Esophagus muscularis mucosa (tissue), 4 donors: ENCODE measurements around the gene NACAD.

Source experiments
- EP300 ChIP-seq: sonication (generic); formaldehyde crosslinking; IDR thresholded peaks from one replicate; pipeline ENCODE4 v1.6.1; 2017; ENCODE audit warnings: antibody characterized with exemption
- POLR2A ChIP-seq: fragments of 450-650 bp; IDR thresholded peaks from one replicate; pipeline ENCODE4 v1.6.1; 2017; ENCODE audit warnings: antibody characterized with exemption, moderate library complexity, mild to moderate bottlenecking, low read depth
- POLR2AphosphoS5 ChIP-seq, 2 donors: sonication (generic); formaldehyde crosslinking; IDR thresholded peaks; one replicate each; pipeline ENCODE4 v1.6.1; 2017; ENCODE audit warnings: antibody characterized with exemption in 2 of 2
- TF ChIP-seq, protein P1 (sequence below), 3 experiments: fragments of 200-600 bp in 2 of 3; fragments of 450-650 bp in 1 of 3; sonication (generic) in 2 of 3; IDR thresholded peaks; one replicate each; pipeline ENCODE4 v1.5.1; 2017 to 2019; ENCODE audit warnings: antibody characterized with exemption in 3 of 3, mild to moderate bottlenecking in 2 of 3, moderate library complexity in 1 of 3

DNA sequence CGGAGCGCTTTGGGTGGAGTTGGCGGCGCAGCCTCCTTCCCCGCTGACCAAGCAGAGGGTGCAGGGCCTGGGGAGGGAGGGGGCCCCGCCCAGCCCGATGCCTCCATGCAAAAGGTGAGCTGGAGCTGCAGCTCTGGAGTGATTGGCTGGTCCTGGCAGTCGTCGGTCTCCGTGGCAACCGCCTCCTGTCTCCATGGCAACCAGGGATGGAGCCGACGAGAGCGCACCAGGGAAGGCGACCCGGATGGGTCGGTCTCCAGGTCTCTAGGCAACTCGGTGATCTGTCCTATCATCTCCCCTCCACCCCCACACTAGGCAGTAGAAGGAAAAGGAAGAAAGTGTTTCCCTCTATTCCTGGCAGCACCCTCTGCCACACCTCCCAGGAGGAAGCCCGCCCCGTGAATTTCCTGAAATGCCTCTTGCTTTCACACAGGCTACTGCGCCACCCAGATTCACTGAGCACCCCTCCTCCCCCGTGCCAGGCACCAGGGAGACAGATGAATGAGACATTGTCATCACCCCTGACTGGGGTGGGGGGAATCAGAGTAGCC is 647 bp upstream of the NACAD start:
- TF ChIP-seq, protein P1, sequence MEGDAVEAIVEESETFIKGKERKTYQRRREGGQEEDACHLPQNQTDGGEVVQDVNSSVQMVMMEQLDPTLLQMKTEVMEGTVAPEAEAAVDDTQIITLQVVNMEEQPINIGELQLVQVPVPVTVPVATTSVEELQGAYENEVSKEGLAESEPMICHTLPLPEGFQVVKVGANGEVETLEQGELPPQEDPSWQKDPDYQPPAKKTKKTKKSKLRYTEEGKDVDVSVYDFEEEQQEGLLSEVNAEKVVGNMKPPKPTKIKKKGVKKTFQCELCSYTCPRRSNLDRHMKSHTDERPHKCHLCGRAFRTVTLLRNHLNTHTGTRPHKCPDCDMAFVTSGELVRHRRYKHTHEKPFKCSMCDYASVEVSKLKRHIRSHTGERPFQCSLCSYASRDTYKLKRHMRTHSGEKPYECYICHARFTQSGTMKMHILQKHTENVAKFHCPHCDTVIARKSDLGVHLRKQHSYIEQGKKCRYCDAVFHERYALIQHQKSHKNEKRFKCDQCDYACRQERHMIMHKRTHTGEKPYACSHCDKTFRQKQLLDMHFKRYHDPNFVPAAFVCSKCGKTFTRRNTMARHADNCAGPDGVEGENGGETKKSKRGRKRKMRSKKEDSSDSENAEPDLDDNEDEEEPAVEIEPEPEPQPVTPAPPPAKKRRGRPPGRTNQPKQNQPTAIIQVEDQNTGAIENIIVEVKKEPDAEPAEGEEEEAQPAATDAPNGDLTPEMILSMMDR (IDR thresholded peaks at IDR 0.05) = no peak
- TF ChIP-seq POLR2AphosphoS5 (IDR thresholded peaks at IDR 0.05) (no peak), EP300 (no peak), POLR2A (no peak)
